Lung microvascular endothelial cell (primary cell): ENCODE data around the gene EYA3. TPM values are rescaled to one million over a fixed set of nuclear protein-coding genes. Genes with fewer than 3 reads are reported as not detected.
"Not testable (repeated sequence)": the region's sequence is repeated elsewhere in the genome, so short reads cannot be mapped to it uniquely, and the experiment has no call there.

Source experiments
- DNase-seq, 2 donors: peaks; one replicate each; pipeline versions ENCODE4 v3.0.0 to v3.0.0-alpha.2; 2010; ENCODE audit warnings: low read depth in 2 of 2
- total RNA-seq: library from RNA; depleted of rRNA; stranded (reverse); fragments of >200 nt; gene quantifications from 2 replicates; pipeline ENCODE4 v1.2.1, GENCODE V29; 2014

Gene EYA3
- total RNA-seq, 1 donor from 2014 or later: 8.5 TPM

GRCh38 chr1:28031173-28031572 is 57.2 kb downstream of the EYA3 start:
- DNase-seq: peak in 1 of 2 donors; percentile 68

- DNase-seq: peak; percentile 57
Observed at GRCh38 chr1:28028873-28029654, 59.3 kb downstream of the EYA3 start.

GRCh38 chr1:28027660-28028059 is 60.8 kb downstream of the EYA3 start:
- no peak for DNase-seq

- no peak for DNase-seq
Observed at GRCh38 chr1:28027238-28027637, 61.2 kb downstream of the EYA3 start.

GRCh38 chr1:28026329-28026728 is 62.1 kb downstream of the EYA3 start:
- DNase-seq: no peak

GRCh38 chr1:28021064-28021463 is 67.3 kb downstream of the EYA3 start:
- DNase-seq: no peak

GRCh38 chr1:28010969-28011368 is 77.4 kb downstream of the EYA3 start:
- peak in 1 of 2 donors; percentile 25 for DNase-seq

GRCh38 chr1:28003117-28003516 is 85.3 kb downstream of the EYA3 start:
- DNase-seq: not testable (repeated sequence)

GRCh38 chr1:28002600-28002999 is 85.8 kb downstream of the EYA3 start:
- no peak for DNase-seq

- peak; percentile 39 to 40 for DNase-seq
Observed at GRCh38 chr1:27999055-27999454, 89.4 kb downstream of the EYA3 start.

- DNase-seq: not testable (repeated sequence)
Observed at GRCh38 chr1:27994526-27994925, 93.9 kb downstream of the EYA3 start.

GRCh38 chr1:27994060-27994459 is 94.3 kb downstream of the EYA3 start:
- no peak for DNase-seq

- peak; percentile 61 to 86 for DNase-seq
Observed at GRCh38 chr1:27993241-27993640, 95.2 kb downstream of the EYA3 start.

- DNase-seq: peak; percentile 77 to 78
Observed at GRCh38 chr1:27992276-27992675, 96.1 kb downstream of the EYA3 start.

GRCh38 chr1:27990920-27991537 is 97.4 kb downstream of the EYA3 start:
- peak in 1 of 2 donors; percentile 9 for DNase-seq

- DNase-seq: no peak
Observed at GRCh38 chr1:27981145-27981544, 107.3 kb downstream of the EYA3 start.

GRCh38 chr1:27980216-27980845 is 108.1 kb downstream of the EYA3 start:
- DNase-seq: no peak

GRCh38 chr1:27979859-27980201 is 108.6 kb downstream of the EYA3 start:
- no peak for DNase-seq

- peak; percentile 40 to 74 for DNase-seq
Observed at GRCh38 chr1:27979151-27979858, 109.1 kb downstream of the EYA3 start.

GRCh38 chr1:27974417-27974781 is 114.0 kb downstream of the EYA3 start:
- DNase-seq: no peak

- DNase-seq: no peak
Observed at GRCh38 chr1:27973771-27974416, 114.5 kb downstream of the EYA3 start.

GRCh38 chr1:27972141-27972540 is 116.3 kb downstream of the EYA3 start:
- DNase-seq: no peak
